SK-N-SH (cell line): ENCODE data around the gene PKNOX2. TPM values are rescaled to one million over a fixed set of nuclear protein-coding genes. Genes with fewer than 3 reads are reported as not detected.

ENCODE experiments used
- CTCF ChIA-PET: fragments of 300-600, 350-600 bp; formaldehyde crosslinking; extraction: SDS; loops from one replicate; lab custom pipeline; 2021; lab: Yijun Ruan, JAX
- POLR2A ChIA-PET: fragments of 350-600 bp; sonication (Branson Sonifier 250); formaldehyde crosslinking; extraction: SDS; loops from one replicate; lab custom pipeline; 2020; ENCODE audit warnings: antibody characterized with exemption, inconsistent platforms; lab: Yijun Ruan, JAX
- DNase-seq: peaks from one replicate; pipeline ENCODE4 v3.0.0; 2012
- H2AFZ ChIP-seq: fragments of 200-600 bp; sonication (generic); 2 replicates; pipeline ENCODE4 v1.8.1; 2016; ENCODE audit warnings: antibody characterized with exemption, mild to moderate bottlenecking, low read depth
- H3F3A ChIP-seq: fragments of 200-600 bp; sonication (generic); replicated peaks from 2 replicates; pipeline ENCODE3; 2016; ENCODE audit warnings: antibody characterized with exemption, mild to moderate bottlenecking; ENCODE audit not compliant: insufficient read depth
- H3K27ac ChIP-seq, 2 experiments: fragments of 200-500 bp in 1 of 2; fragments of 200-600 bp in 1 of 2; sonication (Bioruptor generic) in 1 of 2; sonication (generic), shearing (Covaris generic) in 1 of 2; 2 replicates each; pipeline versions ENCODE4 v1.5.1 to v1.6.1; 2014 to 2016; ENCODE audit warnings: low read depth in 2 of 2, inconsistent platforms in 1 of 2, low read length in 1 of 2, mild to moderate bottlenecking in 1 of 2, mixed read lengths in 1 of 2
- H3K27me3 ChIP-seq: fragments of 200-600 bp; sonication (generic), shearing (Covaris generic); 2 replicates; pipeline ENCODE4 v1.6.1; 2016; ENCODE audit warnings: mixed run types; ENCODE audit not compliant: insufficient read depth
- H3K36me3 ChIP-seq, 2 experiments: fragments of 200-500 bp in 1 of 2; fragments of 200-600 bp in 1 of 2; sonication (Bioruptor generic) in 1 of 2; sonication (generic) in 1 of 2; replicated peaks in 1 of 2; 2 replicates each; pipeline versions ENCODE3 to v1.5.1; 2014 to 2016; ENCODE audit warnings: low read length in 1 of 2, mild to moderate bottlenecking in 1 of 2; ENCODE audit not compliant: insufficient read depth in 2 of 2, control insufficient read depth in 1 of 2
- H3K4me1 ChIP-seq, 2 experiments: fragments of 200-500 bp in 1 of 2; fragments of 200-600 bp in 1 of 2; sonication (Bioruptor generic) in 1 of 2; sonication (generic), shearing (Covaris generic) in 1 of 2; 2 replicates each; pipeline versions ENCODE4 v1.5.1 to v1.6.1; 2014 to 2016; ENCODE audit warnings: low read depth in 1 of 2, low read length in 1 of 2, mixed run types in 1 of 2; ENCODE audit not compliant: insufficient read depth in 2 of 2, control insufficient read depth in 1 of 2
- H3K4me2 ChIP-seq: fragments of 200-600 bp; sonication (generic), shearing (Covaris generic); 2 replicates; pipeline ENCODE4 v1.6.1; 2017; ENCODE audit warnings: mixed run types
- H3K4me3 ChIP-seq, 2 experiments: fragments of 200-500 bp in 1 of 2; fragments of 200-600 bp in 1 of 2; sonication (Bioruptor generic) in 1 of 2; sonication (generic), shearing (Covaris generic) in 1 of 2; 2 replicates each; pipeline versions ENCODE4 v1.5.1 to v1.8.1; 2014 to 2016; ENCODE audit warnings: low read depth in 2 of 2, inconsistent platforms in 1 of 2, low read length in 1 of 2, mild to moderate bottlenecking in 1 of 2, mixed read lengths in 1 of 2, moderate library complexity in 1 of 2
- H3K79me2 ChIP-seq: fragments of 200-600 bp; sonication (generic); 2 replicates; pipeline ENCODE4 v1.8.1; 2017; ENCODE audit warnings: mild to moderate bottlenecking; ENCODE audit not compliant: insufficient read depth
- H3K9ac ChIP-seq: fragments of 200-600 bp; sonication (generic); 2 replicates; pipeline ENCODE4 v1.6.1; 2017; ENCODE audit warnings: mixed run types
- H3K9me2 ChIP-seq: fragments of 200-600 bp; sonication (generic); 2 replicates; pipeline ENCODE4 v1.6.1; 2017; ENCODE audit warnings: mixed run types
- H3K9me3 ChIP-seq: fragments of 200-600 bp; sonication (generic); 2 replicates; pipeline ENCODE4 v1.6.1; 2017; ENCODE audit warnings: mixed run types, mild to moderate bottlenecking, moderate library complexity
- H4K20me1 ChIP-seq: fragments of 200-600 bp; sonication (generic); 2 replicates; pipeline ENCODE4 v1.6.1; 2017; ENCODE audit warnings: mild to moderate bottlenecking, mixed run types; ENCODE audit not compliant: insufficient read depth
- FOXJ3 ChIP-seq: sonication (generic); formaldehyde crosslinking; IDR thresholded peaks from 2 replicates; pipeline ENCODE4 v1.5.1; 2020; ENCODE audit warnings: mild to moderate bottlenecking, missing genetic modification reagents
- FOXM1 ChIP-seq: IDR thresholded peaks from 2 replicates; pipeline ENCODE4 v1.4.0; 2012; ENCODE audit warnings: low read depth, mild to moderate bottlenecking
- GABPA ChIP-seq: IDR thresholded peaks from 2 replicates; pipeline ENCODE4 v1.4.0; 2012; ENCODE audit warnings: low read depth, mild to moderate bottlenecking
- JUND ChIP-seq: IDR thresholded peaks from 2 replicates; pipeline ENCODE4 v1.4.0; 2012
- MAX ChIP-seq: IDR thresholded peaks from 2 replicates; pipeline ENCODE4 v1.4.0; 2012; ENCODE audit warnings: low read depth
- NFIC ChIP-seq: IDR thresholded peaks from 2 replicates; pipeline ENCODE4 v1.4.0; 2012; ENCODE audit warnings: borderline replicate concordance
- NRF1 ChIP-seq: IDR thresholded peaks from 2 replicates; pipeline ENCODE4 v1.6.1; 2012; ENCODE audit warnings: low read depth, mild to moderate bottlenecking, low read length
- RAD21 ChIP-seq: IDR thresholded peaks from 2 replicates; pipeline ENCODE4 v1.6.1; 2012; ENCODE audit warnings: mild to moderate bottlenecking, low read length
- RCOR1 ChIP-seq: fragments of 150-350 bp; IDR thresholded peaks from 2 replicates; pipeline ENCODE4 v1.6.1; 2017; ENCODE audit warnings: antibody characterized with exemption, low read length
- RXRA ChIP-seq: IDR thresholded peaks from 2 replicates; pipeline ENCODE4 v1.4.0; 2012; ENCODE audit warnings: low read depth, mild to moderate bottlenecking, borderline replicate concordance
- SIN3A ChIP-seq: IDR thresholded peaks from 2 replicates; pipeline ENCODE4 v1.6.1; 2012; ENCODE audit warnings: low read depth, mild to moderate bottlenecking, low read length, moderate library complexity, borderline replicate concordance
- SMC3 ChIP-seq: IDR thresholded peaks from 2 replicates; pipeline ENCODE4 v1.6.1; 2012; ENCODE audit warnings: low read depth, low read length, improper control_type of control experiment
- TAF1 ChIP-seq: IDR thresholded peaks from 2 replicates; pipeline ENCODE4 v1.6.1; 2012; ENCODE audit warnings: low read depth, mild to moderate bottlenecking, low read length, moderate library complexity, borderline replicate concordance
- TCF12 ChIP-seq: IDR thresholded peaks from 2 replicates; pipeline ENCODE4 v1.4.0; 2012
- TEAD4 ChIP-seq: IDR thresholded peaks from 2 replicates; pipeline ENCODE4 v1.4.0; 2012; ENCODE audit warnings: mild to moderate bottlenecking, borderline replicate concordance; ENCODE audit not compliant: insufficient read depth
- USF1 ChIP-seq: IDR thresholded peaks from 2 replicates; pipeline ENCODE4 v1.4.0; 2012; ENCODE audit warnings: low read depth, borderline replicate concordance
- WGBS: methylation state at CpG from one replicate; pipeline ENCODE4 v1.1.6; 2017; ENCODE audit warnings: low lambda C conversion rate; 5-methylcytosine and 5-hydroxymethylcytosine counted together
- polyA plus RNA-seq, 3 experiments: library from polyadenylated mRNA; depleted of rRNA; stranded (reverse); fragments of >200 nt; gene quantifications; 2 replicates each; pipeline ENCODE4 v1.2.3, GENCODE V29; 2012
- TF ChIP-seq, protein P1 (sequence below): fragments of 200-600 bp; sonication (generic); IDR thresholded peaks from 2 replicates; pipeline ENCODE4 v1.6.1; 2017; ENCODE audit warnings: antibody characterized with exemption, mild to moderate bottlenecking, moderate library complexity
- TF ChIP-seq, protein P2 (sequence below): IDR thresholded peaks from 2 replicates; pipeline ENCODE4; 2012
- TF ChIP-seq, protein P3 (sequence below): IDR thresholded peaks from 2 replicates; pipeline ENCODE4 v1.4.0; 2012; ENCODE audit warnings: low read depth, borderline replicate concordance
- TF ChIP-seq, protein P4 (sequence below): fragments of 150-350 bp; IDR thresholded peaks from 2 replicates; pipeline ENCODE4 v1.6.1; 2016; ENCODE audit warnings: mild to moderate bottlenecking, low read depth, low read length

The PKNOX2 gene
- polyA plus RNA-seq, 1 of the 3 experiments (the other 2 are of a cell fraction): 0.02 TPM

DNA sequence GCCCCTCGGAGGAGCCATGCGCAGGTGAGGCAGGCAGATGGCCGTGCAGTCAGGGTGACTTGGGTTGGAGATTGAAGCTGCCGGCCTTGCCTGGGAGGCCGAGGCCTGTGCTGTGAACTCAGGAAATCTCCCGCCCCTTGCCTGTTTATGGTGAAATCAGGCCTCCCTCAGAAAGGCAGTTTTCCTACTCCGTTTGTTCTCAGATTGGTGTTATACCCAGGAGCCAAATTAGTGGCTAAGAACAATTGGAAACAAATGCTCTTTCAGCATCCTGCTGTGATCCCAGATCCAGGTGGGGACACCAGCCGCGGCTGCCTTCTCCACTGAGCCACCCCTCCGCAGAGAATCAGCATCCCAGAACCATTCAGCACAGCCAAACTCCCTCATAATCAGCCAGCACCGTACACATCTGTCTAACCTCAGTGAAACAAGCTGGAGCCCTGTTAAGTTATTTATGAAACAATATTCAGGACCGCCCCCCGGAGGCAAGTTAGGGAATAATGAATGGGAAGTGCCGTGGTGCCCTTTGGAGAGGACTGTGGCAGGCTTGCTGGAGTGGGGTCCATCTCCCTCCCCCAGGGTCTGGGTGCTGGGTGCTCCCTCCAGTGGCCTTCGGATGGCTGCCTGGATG lies 60.0 kb downstream of the PKNOX2 start:
- CTCF ChIA-PET: interaction anchor here (1.2 to 2.7 kb wide), 6 partner anchors 9 to 180 kb away, joined by 3 to 7 read pairs (median 4); partner anchors contain the start of gene PKNOX2
- no peak overlapping the region for H3K4me2 ChIP-seq
- H3K36me3 ChIP-seq: no peaks in the 10 kb centered on the region

More for the DNA sequence above, 60.0 kb downstream of the PKNOX2 start:
- POLR2A ChIA-PET: no interaction called here
- H3K4me3 ChIP-seq: no peak overlapping the region
- H2AFZ ChIP-seq: no peak overlapping the region
- H3K27me3 ChIP-seq: no peaks in the 10 kb centered on the region; the same call in 1 of the 2 replicates
- H3K4me1 ChIP-seq: peaks cover 0 to 2% of the 10 kb centered on the region in 2 experiments; a peak in 1 of 4 replicates
- no peaks in the 10 kb centered on the region for H3F3A ChIP-seq
- H3K9ac ChIP-seq: no peak overlapping the region
- peak; percentile 60 for DNase-seq
- H4K20me1 ChIP-seq: no peaks in the 10 kb centered on the region
- no peak overlapping the region for H3K27ac ChIP-seq
- H3K9me3 ChIP-seq: no peaks in the 10 kb centered on the region
- TF ChIP-seq MAX (no peak), JUND (no peak), SMC3 (0 out of 2 replicates have a peak, but pooled peaks have one; percentile 4), NFIC (no peak), USF1 (no peak), TCF12 (no peak), SIN3A (no peak), TEAD4 (no peak), FOXM1 (no peak), TAF1 (no peak), FOXJ3 (CRISPR knock-in tag) (no peak), GABPA (no peak), RXRA (no peak), RAD21 (peak; percentile 39), RCOR1 (no peak), NRF1 (no peak)
- TF ChIP-seq, protein P1, sequence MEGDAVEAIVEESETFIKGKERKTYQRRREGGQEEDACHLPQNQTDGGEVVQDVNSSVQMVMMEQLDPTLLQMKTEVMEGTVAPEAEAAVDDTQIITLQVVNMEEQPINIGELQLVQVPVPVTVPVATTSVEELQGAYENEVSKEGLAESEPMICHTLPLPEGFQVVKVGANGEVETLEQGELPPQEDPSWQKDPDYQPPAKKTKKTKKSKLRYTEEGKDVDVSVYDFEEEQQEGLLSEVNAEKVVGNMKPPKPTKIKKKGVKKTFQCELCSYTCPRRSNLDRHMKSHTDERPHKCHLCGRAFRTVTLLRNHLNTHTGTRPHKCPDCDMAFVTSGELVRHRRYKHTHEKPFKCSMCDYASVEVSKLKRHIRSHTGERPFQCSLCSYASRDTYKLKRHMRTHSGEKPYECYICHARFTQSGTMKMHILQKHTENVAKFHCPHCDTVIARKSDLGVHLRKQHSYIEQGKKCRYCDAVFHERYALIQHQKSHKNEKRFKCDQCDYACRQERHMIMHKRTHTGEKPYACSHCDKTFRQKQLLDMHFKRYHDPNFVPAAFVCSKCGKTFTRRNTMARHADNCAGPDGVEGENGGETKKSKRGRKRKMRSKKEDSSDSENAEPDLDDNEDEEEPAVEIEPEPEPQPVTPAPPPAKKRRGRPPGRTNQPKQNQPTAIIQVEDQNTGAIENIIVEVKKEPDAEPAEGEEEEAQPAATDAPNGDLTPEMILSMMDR: peak; percentile 34
- TF ChIP-seq, protein P2, sequence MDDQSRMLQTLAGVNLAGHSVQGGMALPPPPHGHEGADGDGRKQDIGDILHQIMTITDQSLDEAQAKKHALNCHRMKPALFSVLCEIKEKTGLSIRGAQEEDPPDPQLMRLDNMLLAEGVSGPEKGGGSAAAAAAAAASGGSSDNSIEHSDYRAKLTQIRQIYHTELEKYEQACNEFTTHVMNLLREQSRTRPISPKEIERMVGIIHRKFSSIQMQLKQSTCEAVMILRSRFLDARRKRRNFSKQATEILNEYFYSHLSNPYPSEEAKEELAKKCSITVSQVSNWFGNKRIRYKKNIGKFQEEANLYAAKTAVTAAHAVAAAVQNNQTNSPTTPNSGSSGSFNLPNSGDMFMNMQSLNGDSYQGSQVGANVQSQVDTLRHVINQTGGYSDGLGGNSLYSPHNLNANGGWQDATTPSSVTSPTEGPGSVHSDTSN: no peak
- TF ChIP-seq, protein P3, sequence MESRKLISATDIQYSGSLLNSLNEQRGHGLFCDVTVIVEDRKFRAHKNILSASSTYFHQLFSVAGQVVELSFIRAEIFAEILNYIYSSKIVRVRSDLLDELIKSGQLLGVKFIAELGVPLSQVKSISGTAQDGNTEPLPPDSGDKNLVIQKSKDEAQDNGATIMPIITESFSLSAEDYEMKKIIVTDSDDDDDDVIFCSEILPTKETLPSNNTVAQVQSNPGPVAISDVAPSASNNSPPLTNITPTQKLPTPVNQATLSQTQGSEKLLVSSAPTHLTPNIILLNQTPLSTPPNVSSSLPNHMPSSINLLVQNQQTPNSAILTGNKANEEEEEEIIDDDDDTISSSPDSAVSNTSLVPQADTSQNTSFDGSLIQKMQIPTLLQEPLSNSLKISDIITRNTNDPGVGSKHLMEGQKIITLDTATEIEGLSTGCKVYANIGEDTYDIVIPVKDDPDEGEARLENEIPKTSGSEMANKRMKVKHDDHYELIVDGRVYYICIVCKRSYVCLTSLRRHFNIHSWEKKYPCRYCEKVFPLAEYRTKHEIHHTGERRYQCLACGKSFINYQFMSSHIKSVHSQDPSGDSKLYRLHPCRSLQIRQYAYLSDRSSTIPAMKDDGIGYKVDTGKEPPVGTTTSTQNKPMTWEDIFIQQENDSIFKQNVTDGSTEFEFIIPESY: no peak
- TF ChIP-seq, protein P4, sequence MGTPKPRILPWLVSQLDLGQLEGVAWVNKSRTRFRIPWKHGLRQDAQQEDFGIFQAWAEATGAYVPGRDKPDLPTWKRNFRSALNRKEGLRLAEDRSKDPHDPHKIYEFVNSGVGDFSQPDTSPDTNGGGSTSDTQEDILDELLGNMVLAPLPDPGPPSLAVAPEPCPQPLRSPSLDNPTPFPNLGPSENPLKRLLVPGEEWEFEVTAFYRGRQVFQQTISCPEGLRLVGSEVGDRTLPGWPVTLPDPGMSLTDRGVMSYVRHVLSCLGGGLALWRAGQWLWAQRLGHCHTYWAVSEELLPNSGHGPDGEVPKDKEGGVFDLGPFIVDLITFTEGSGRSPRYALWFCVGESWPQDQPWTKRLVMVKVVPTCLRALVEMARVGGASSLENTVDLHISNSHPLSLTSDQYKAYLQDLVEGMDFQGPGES: no peak
- H3K9me2 ChIP-seq: no peaks in the 10 kb centered on the region
- no peaks in the 10 kb centered on the region for H3K79me2 ChIP-seq
- 73% methylated on average over 10 of the region's 15 CpGs for WGBS
